ENCODE results near the gene KRTAP10-5.
"Not testable (repeated sequence)": the region's sequence is repeated elsewhere in the genome, so short reads cannot be mapped to it uniquely, and the experiment has no call there.

KRTAP10-5 gene

DNA sequence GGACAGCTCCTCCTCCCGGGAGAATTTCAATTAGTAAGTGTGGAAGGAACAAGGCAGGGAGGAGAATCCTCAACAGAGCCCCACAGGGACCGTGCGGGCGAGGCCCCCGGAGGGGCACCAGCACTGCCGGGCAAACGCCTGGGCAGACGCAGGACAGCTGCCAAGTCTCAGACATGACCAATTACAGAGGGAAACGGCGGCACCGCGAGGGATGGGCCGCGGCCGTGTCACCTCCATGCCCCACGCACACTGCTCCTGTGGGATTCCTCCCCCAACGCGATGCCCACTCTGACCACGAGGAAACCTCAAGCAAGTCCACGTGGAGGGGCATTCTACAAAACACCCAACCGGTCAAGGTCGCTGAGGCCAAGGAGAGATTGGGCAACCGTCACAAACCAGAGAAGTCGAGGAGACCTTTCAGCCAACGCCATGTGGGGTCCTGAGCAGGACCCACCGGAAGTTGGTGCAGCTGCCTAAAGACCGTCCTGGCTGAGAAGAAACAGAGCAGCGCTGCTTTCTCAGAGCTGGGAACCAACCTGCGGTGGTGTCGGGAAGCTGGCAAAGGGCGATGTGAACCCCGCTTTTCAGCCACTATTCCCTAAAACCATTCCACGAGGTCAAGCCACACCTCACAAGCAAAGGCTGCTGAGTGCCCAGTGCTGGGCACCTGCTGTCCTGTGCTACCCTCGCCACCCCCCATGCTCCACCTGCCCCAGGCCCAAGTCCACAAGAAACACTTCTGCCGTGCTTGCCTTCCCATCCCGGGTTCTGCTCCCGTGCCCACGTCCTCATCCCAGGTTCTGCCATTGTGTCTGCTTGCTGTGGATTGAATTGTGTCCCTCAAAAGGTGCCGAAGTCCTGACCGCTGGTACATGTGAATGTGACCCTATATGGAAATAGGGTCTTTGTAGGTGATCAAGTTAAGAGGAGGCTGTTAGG, 8.3 kb downstream of the KRTAP10-5 start:
- no peak for DNase-seq (ENCODE audit: low read depth)

DNA sequence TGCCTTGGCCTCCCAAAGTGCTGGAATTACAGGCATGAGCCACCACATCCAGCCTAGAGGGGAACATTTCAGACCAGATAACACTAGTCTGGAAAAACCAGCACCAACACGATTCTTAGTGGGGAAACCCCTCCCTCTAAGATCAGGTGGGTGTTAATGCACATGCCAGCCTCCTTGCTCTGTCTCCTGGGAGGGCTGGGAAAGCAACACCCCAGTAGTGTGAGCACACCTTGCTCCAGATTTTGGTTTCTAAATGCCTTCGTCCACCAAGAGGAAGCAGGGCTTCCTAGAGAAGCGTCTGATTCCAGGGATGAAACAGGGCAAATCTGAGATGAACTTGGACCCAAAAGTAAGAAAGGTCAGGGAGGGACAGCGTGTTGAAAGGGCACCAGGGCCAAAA, 9.1 kb downstream of the KRTAP10-5 start:
- no peak for DNase-seq (ENCODE audit: low read depth)

DNA sequence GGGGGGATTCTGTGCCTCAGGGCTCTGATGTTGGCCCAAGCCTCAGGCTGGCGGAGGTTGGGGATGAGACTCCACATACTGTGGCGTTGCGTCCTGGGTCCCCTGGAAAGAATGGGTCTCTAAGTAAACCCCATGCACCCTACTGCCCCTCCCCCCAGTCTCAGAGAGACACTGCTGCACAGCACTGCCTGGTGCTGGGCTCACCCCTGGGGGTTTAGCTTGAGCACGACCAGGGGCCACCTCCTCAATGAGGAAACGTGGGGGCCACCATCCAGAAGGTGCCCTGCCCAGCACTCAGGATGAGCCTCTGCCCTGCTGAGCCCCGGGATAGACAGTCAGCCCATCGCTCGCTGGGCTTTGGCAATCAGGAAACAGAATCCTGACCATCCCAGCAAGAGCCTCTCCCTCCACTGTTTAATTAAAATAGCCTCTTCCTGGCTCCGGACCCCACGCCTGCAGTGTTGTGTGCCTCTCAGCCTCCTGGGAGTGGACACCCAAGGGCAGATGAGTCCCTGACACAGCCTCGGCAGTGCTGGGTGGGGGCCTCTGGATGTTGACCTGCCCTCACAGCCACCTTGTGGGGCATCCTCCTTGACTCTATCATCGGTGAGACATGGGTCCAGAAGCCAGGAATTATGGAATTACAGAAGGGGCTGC, 10.4 kb downstream of the KRTAP10-5 start:
- no peak for DNase-seq (ENCODE audit: low read depth)

DNA sequence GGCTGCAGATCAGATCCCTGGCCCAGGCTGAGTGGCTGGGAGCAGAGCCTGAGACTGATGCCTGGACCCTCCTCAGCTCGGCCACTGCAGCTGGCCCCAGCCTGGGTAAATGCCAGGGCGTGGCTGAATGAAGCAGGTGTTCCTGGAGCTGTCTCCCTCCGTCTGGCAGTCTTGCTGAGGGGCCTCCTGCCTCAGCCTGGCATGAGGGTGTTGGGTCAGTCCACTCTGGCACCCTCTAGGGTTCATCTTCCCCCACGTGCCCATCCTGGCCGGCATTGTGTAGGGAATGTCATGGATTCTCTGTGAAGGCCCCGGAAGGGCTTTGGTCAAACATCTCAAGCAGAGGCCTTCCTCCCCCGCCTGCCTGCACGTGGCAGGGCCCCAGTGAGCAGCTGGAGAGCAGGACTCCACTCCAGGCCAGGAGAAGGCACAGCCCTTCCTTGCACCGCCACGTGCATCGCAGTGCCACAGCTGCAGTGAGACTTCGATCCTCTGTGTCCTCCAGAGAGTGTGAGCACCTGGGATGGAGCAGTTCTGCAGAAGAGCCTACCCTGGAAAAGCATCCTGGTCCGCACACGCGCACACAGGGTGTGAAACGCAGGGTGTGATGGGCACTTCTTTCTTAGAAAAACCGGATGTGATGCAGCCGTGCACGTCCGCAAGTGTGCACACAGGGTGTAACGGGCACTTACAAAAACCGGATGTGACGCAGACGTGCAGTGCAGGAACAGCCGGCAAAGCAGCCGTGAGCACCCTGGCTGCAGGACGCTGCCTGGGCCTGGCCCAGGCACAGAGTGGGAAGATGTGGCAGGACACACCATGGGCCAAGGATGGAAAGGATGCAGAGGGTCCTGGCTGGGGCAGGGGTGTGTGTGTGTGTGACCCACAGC, 11.5 kb downstream of the KRTAP10-5 start:
- no peak for DNase-seq (ENCODE audit: low read depth)

DNA sequence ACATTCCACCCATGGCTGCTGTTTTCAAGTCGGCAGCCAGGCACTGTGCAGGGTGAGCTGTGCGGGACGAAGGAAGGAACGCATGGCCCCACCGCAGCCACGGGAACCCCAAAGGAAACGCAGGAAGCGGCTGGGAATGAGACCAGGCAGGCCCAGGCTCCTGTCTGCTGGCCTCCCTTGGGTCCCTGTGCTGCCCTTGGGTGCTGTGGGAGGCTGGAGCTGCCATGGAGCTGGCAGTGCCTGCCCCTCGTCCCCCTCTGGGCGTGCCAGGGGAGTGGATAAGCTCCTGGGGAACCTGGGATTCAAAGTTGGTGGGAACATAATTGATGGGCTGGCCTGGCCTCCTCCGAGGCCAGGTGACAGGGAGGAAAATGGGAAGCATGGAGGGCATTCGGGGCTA, 12.1 kb downstream of the KRTAP10-5 start:
- no peak for DNase-seq (ENCODE audit: low read depth)

DNA sequence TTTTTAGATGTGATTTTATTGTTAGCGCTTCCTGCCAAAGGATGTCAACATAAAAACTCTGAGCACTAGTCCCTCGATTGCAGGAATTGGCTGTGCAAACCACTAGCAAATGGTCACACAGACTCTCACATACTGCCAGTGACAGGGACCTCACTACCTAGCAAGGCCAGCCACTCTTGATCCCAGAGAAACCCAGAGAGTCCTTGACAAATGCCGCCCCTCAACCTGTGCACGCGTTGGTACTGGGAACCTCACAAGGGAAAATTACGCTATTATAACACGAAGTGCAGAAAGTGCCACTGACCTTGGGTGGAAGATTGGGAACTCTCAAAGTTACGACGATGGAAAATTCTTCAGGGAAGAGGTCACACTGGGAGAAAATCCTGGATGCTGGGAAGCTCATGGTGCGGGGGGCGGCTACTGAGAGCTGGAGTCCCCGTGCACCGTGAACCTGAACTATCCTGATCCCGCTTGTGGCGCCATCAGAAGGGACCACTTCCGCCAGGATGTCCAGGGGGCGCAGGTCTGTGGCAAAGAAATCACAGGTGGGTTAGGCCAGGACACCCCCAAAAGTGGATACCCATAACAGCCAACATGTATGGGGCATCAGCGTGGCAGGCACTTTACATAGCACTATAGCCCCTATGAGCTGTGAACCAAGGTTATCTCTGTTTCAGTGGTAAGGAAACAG, 12.8 kb downstream of the KRTAP10-5 start:
- no peak for DNase-seq (ENCODE audit: low read depth)

DNA sequence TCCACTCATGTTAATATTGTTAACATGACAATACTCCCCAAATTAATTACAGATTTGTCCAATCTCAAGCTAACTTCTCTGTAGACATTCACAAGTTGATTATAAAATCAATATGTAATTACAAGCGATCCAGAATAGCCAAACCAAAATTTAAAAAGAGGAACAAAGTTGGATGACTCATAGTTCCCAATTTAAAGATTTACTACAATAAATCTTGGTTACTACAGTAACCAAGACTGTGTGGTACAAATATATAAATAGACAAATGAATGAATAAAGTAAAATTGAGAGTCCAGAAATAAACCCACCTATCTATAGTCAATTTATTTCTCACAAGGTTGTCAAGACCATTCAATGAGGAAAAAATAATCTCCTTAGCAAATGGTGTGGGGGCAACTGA, 14.0 kb downstream of the KRTAP10-5 start:
- no peak for DNase-seq (ENCODE audit: low read depth)

DNA sequence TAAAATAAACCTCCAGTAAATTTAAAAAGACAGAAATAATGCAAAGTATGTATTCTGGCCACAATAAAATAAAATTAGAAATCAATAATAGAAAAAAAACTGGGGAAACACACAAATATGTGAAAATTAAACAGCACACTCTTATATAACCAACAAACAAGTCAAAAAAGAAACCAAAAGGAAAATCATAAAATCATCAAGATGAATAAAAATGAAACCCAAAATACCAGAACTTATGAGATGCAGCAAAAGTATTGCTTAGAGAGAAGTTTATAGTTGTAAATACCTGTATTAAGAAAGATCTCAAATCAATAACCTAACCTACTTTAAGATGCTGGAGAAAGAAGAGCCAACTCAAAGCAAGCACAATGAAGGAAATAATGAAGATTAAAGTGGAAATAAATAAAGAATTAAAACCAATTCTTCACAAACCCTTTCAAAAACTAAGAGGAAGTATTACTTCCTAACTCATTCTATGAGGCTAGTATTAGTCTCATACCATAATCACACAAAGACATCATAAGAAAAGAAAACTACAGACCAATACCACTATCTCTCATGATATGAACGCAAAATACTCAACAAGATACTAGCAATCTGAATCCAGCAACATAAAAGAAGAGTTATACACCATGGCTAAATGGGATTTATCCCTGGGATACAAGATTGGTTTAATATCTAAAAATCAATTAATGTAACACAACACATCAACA, 15.4 kb downstream of the KRTAP10-5 start:
- DNase-seq (ENCODE audit: low read depth): no peak

DNA sequence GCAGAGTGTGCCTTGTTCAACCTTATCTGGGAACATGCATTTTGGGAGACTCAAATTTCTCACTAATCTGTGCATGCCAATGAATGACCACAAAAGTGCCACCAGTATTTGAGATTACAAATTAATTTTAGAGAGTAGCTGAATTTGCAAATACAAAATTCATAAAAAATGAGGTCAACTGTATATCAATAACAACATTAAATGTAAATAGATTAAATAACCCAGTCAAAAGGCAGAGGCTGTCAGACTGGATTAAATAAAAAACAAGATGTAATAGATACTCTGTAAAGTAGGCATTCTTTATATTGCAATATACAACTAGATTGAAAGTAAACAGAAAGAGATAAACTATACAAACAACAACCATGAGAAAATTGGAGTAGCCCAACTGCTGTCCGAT, 16.3 kb downstream of the KRTAP10-5 start:
- DNase-seq (ENCODE audit: low read depth): no peak

DNA sequence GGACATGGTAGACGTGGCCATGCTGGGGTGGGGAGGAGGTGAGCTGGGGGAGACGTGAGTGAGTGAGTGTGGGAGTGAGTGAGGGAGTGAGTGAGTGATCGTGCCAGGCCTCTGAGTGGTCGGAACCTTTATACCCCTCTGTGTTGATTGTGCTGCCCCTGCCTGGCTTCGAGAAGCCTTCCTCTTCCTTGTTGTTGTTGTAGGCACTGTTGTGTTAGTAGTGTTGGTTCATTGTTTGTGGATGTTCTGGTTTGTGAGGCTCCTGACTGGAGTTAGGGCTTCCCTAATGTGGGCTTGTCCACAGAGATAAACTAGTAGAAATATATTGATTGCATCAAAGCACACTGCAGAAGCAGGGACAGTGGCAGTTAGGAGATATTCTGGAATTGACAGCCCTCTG, 21.7 kb downstream of the KRTAP10-5 start, which contains the start of gene KRTAP10-3:
TSS of gene KRTAP10-3 (minus strand) at position 101 of the 400 bp plus-strand sequence. CDS start at position 21, 80 bp downstream.
- no peak for DNase-seq (ENCODE audit: low read depth)

DNA sequence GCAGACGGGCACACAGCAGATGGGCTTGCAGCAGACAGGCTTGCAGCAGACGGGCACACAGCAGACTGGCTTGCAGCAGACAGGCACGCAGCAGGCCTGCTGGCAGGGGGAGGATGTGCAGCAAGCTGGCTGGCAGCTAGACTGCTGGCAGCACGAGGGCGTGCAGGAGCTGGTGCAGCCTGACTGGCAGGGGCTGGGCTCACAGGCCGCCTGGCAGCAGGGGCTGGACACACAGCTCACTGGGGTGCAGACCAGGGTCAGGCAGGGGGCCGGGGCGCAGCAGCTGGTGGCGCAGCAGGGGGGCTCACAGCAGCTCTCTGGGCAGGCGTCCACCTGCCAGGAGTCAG, 22.1 kb downstream of the KRTAP10-5 start:
- DNase-seq (ENCODE audit: low read depth): not testable (repeated sequence)

DNA sequence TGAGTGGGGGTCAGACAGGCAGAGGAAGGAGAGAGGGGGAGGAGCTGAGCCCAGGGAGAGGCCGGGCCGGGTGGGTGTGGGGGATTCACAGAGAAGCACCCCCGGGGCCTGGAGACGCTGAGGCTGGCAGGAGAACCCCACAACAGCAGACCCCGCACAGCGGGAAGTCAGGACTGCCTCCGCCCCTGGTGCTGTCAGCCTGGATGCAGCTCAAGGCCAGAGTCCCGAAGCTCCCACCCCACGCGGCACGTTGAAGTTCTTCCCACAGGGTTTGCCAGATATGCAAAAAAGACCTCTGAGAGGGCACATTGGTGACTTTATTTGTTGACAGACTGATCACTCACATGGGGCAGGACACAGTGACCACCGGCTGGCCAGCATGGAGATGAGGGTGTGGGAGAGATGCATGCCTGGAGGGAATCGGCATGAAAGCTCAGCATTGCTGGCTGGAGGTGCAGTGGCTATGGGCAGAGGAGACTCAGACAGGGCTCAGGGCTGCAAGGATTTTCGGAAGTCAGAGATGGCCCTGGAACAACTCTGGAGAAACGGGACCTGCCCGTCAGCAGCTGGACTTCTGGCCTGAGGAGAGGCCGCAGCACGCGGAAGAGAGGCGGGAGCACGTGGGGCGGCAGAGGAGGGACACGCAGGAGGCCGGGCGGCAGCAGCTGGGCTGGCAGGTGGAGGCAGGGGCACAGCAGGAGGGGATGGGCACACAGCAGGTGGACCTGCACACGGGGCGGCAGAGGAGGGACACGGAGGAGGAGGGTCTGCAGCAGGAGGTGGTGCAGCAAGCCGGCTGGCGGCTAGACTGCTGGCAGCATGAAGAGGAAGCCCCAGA, 22.7 kb downstream of the KRTAP10-5 start:
- DNase-seq (ENCODE audit: low read depth): no peak

DNA sequence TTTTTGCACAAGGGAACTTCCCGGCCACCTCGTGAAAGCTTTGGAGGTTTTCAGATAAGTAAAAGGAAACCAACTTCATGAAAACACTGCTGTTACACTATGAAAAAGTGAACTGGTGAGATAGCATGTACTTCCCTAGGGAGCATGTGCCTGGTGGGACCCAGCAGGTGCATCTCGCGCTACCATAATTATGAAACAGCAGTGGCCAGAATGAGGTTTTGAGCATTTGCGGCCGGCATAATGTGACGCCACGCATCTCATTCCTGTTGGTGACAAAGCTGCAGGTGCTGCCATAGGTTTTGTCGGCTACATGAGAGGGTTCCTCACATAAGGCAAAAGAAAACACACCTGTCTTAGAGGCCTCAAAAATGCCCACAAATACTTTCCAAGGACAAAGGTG, 23.5 kb downstream of the KRTAP10-5 start:
- no peak for DNase-seq (ENCODE audit: low read depth)

DNA sequence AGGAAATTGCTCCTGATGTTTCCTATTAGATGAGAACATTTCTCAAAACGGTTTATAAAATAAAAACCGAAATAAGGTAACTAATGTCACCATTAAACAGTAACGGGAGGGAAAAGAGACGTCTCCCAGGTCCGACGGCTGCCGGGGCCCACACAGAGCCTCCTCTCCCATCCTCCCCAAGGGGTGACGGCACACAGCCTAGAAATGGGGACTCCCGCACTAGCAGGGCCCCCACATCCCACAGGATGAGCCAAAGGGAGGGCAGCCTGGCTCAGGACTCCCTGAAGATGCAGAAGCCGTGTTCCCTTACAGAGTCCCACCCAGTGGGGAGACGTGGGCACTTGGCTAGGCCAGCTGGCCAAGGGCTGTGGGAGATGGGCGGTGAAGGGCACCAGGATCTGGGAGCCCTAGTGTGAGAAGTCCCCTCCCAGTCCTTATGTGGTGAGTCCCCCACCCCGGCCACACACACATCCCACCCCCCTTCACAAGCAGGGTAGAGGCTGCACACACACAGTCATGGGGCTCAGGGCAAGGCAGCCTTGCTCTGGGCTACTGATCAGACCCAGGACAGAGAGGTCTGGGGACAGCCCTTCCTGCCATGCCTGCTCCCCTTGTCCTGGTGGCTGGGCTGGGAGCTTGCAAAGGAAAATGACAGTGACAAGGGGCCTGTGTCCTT, 25.1 kb downstream of the KRTAP10-5 start:
- no peak for DNase-seq (ENCODE audit: low read depth)

DNA sequence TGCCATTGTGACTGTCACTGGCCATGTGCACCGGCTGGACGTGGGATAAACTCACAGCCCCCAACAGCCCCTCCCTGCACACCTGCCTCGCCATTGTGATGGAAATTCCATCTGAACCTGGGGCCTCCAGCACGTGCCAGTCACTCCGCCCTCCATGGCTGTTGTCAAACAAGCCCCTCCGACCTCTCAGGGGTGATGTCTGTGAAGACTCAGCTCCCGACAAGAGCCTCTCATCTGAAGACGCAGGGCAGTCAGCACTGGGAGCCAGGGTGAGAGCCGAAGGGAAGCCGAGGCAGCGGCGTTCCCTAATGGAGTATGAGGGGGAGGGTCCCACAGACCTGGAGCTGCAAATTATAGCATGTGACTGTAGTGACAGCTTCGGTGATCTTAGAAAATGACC, 27.7 kb downstream of the KRTAP10-5 start:
- no peak for DNase-seq (ENCODE audit: low read depth)

DNA sequence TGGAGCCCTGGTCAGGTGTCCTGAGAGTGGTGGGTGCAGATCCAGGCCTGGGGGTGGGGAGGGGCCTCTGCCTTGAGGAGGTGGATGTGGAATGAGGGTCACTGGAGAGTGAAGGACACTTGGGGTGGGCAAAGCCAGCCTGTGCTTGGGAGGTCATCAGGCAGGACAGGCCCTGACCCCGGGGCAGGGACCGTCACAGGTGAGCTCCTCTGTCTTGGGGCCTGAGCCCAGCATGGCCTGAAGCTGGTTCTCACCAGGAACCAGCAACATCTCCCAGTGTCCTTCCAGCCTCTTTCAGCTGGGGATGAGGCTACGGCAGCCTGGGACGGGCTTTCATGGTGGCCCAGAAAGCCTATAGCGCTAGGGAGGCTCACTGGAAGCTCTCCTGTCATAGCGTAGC, 28.3 kb downstream of the KRTAP10-5 start:
- DNase-seq (ENCODE audit: low read depth): no peak

DNA sequence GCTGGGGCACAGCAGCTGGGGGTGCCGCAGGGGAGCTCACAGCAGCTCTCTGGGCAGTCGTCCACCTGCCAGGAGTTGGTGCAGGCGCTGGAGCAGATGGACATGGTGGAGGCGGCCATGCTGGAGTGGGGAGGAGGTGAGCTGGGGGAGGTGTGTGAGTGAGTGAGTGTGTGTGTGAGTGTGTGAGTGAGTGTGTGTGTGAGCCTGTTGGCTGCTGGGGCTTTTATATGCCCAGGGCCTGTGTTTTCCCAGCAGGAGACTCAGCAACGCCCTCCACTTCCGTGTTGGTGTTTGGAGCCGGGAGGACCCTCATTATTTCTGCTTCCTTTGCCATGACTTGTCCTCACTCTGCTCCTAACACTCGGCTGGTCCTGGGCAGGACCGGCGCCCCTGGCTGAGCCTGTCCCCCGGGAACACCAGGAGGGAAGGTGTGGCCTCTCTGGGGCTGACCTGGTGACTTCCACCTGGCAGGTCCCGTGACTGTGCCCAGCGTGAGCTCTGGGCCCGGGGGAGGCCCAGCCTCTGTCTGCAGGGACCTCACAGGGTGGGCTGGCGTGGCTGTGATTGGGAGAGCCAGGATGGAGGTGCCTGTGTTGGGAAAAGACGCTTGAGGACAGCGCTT, 29.0 kb downstream of the KRTAP10-5 start, which contains the start of gene KRTAP10-2:
TSS of gene KRTAP10-2 (minus strand) at position 166 of the 622 bp plus-strand sequence. CDS start at position 119, 47 bp downstream.
- no peak for DNase-seq (ENCODE audit: low read depth)

DNA sequence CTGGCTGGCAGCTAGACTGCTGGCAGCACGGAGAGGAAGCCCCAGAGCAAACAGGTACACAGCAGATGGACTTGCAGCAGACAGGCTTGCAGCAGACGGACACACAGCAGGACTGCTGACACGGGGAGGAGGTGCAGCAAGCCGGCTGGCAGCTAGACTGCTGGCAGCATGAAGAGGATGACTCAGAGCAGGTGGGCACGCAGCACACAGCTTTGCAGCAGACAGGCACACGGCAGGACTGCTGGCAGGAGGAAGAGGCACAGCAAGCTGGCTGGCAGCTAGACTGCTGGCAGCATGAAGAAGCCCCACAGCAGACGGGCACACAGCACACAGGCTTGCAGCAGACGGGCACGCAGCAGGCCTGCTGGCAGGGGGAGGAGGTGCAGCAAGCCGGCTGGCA, 29.6 kb downstream of the KRTAP10-5 start:
- DNase-seq (ENCODE audit: low read depth): no peak

DNA sequence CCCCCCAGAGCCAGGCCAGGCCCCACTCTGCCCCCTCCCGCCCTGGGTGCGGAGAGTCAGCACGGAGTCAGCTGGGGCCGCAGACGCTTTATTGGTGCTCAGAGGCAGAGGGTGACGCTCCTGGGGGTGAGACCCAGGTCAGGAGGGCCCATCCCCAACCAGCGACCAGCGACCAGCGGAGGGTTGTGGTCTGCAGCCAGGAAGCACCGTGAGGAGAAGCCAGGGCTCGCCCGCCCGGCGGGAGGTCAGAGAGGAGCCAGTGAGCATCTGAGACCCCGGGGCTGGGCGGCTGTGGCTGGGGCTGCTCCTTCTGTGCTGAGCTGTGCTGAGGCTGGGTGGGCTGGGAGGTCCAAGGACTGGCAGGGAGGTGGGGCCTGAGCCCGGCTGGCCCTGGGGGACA, 30.1 kb downstream of the KRTAP10-5 start:
- not testable (repeated sequence) for DNase-seq (ENCODE audit: low read depth)
